WI38 (cell line): ENCODE results near the gene VPS52.
A peak's percentile ranks its signal among the peaks of the same experiment; 100 is the strongest.

Experiments
- H3K4me3 ChIP-seq: 2 replicates; pipeline ENCODE4 v1.5.1; 2011; ENCODE audit warnings: low read depth, mild to moderate bottlenecking, control low read depth, low read length
- TF ChIP-seq, protein P1 (sequence below): IDR thresholded peaks from 2 replicates; pipeline ENCODE4 v1.5.1; 2012; ENCODE audit warnings: low read depth, mild to moderate bottlenecking, control low read depth, low read length

The VPS52 gene

GRCh38 chr6:33317669-33318425 is 46.2 kb upstream of the VPS52 start, which contains the start of gene ZBTB22:
ZBTB22 (minus strand) TSS chr6:33317744; CDS start chr6:33316916, 828 bp downstream.
- TF ChIP-seq, protein P1, sequence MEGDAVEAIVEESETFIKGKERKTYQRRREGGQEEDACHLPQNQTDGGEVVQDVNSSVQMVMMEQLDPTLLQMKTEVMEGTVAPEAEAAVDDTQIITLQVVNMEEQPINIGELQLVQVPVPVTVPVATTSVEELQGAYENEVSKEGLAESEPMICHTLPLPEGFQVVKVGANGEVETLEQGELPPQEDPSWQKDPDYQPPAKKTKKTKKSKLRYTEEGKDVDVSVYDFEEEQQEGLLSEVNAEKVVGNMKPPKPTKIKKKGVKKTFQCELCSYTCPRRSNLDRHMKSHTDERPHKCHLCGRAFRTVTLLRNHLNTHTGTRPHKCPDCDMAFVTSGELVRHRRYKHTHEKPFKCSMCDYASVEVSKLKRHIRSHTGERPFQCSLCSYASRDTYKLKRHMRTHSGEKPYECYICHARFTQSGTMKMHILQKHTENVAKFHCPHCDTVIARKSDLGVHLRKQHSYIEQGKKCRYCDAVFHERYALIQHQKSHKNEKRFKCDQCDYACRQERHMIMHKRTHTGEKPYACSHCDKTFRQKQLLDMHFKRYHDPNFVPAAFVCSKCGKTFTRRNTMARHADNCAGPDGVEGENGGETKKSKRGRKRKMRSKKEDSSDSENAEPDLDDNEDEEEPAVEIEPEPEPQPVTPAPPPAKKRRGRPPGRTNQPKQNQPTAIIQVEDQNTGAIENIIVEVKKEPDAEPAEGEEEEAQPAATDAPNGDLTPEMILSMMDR = no peak
- H3K4me3 ChIP-seq = peak within 1 kb of the TSS; percentile 64

GRCh38 chr6:33317419-33317668 is 45.7 kb upstream of the VPS52 start:
- peak overlapping the region; percentile 64 for H3K4me3 ChIP-seq
- TF ChIP-seq, protein P1 = no peak

- TF ChIP-seq, protein P1 = no peak
- peak overlapping the region; percentile 52 for H3K4me3 ChIP-seq
These were observed 45.1 kb upstream of the VPS52 start for GRCh38 chr6:33316603-33317418.

DNA sequence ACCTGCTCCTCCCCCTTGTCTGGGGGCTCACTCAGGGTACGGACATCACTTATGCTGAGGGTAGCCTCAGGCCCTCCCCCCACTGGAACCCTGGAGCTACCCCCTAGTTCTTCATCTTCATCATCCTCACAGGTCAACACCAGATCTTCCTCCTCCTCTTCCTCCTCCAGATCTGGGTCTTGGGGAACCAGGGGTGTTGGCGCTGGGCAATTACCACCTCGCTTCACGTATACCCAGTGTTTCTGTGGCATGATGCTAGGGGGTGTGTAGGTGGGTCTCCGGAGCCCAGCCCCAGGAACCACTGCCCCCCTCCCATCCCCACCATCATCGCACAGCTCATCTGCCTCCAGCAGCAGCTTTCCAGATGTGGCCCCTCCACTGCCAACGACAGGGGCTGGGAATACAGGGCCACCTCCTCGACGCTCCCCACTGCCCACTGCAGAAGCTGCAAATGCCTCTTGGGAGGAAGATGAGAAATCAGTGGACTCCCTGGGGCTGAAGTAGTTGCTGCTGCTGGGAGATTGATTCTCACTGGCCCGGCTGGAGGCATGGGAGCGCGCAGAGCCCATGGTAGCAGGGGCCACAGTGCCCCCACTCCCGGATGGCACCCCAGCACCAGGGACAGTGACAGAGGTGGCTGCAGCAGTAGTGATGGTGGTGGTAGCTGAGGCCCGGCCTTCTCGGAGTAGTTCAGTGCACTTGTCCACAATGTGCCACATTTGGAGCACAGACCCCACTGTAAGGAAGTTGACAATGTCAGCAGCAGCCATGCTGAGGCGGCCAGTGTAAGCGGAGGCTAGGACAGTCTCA is 44.3 kb upstream of the VPS52 start:
- no peak overlapping the region for H3K4me3 ChIP-seq
- TF ChIP-seq, protein P1 = no peak

DNA sequence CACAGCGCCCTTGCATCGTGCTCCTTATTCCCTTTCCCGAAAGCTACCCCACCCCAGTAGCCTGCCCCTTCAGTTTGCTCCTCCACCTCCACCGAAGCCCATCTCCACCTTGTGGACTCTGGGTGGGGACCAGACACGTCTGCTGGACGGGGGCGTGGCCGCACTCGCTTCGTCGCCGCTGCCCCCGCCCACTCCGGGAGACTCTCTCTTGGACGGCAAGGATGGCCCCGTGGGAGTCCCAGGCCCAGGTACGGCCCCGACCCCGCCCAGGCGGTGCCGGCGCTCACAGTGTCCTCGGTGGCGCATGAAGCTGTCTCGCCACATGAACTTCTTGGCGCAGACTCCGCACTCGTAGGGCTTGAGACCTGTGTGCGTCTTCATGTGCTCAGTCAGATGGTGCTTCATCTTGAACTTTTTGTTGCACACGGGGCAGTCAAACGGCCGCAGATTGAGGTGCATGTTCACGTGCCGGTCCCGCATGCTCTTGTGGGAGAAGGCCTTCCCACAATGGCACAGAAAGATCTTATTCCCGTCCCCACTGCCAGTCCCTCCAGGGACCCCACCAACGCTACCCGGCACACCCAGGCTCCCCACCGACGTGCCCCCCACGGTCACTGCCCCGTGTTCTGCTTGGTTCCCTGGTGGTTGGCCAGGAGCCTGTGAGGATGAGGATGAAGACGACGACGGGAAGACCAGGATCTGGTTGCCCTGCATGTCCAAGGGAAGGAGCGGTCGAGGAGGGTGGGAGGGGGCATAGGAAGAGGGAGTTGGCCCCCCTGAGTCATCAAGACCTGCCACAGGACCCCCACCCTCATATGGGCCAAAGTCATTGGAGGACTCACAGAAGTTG is 43.5 kb upstream of the VPS52 start:
- TF ChIP-seq, protein P1 = no peak
- H3K4me3 ChIP-seq = peak overlapping the region; percentile 87; the same call in 1 of the 2 replicates

GRCh38 chr6:33314515-33314942 is 42.9 kb upstream of the VPS52 start:
- TF ChIP-seq, protein P1 = no peak
- H3K4me3 ChIP-seq = peak overlapping the region; percentile 87
